ENCODE results near the gene SMARCB1. TPM values are rescaled to one million over a fixed set of nuclear protein-coding genes. Genes with fewer than 3 reads are reported as not detected.

Gene SMARCB1
- total and polyA plus RNA-seq, 2 donors (not counting 3 experiments of a cell fraction or from before 2014, with no cell fraction given): 113 to 148 TPM

GRCh38 chr22:23857606-23858483, 71.1 kb downstream of the SMARCB1 start, which contains the start of gene SLC2A11:
TSS of gene SLC2A11 (plus strand) at chr22:23857875. CDS start at chr22:23858000, 125 bp downstream.
- Histone ChIP-seq H3K9ac (replicated peaks; ENCODE audit: extremely low read depth, insufficient read depth, low read length) (peak within 1 kb of the TSS; percentile 60), H3K9me1 (replicated peaks; ENCODE audit: control insufficient read depth, extremely low read depth, insufficient read depth, low read length) (no peaks in the 10 kb centered on the region), H3K9me3 (replicated peaks; ENCODE audit: control insufficient read depth, insufficient read depth, low read length) (no peaks in the 10 kb centered on the region), H4K20me1 (replicated peaks; ENCODE audit: control insufficient read depth, extremely low read depth, insufficient read depth, low read length) (no peaks in the 10 kb centered on the region), H3K4me3 (replicated peaks in 1 of 3; ENCODE audit: insufficient read depth in 1 of 3, low read depth in 1 of 3, low read length in 3 of 3) (peak within 1 kb of the TSS; percentile 64 to 83 (median 65)), H3K4me2 (ENCODE audit: insufficient read depth, low read length) (peak within 1 kb of the TSS; percentile 96), H3K27me3 (ENCODE audit: control insufficient read depth in 2 of 2, insufficient read depth in 2 of 2, low read length in 2 of 2) (no peaks in the 10 kb centered on the region), H2AFZ (ENCODE audit: low read depth, low read length) (peak within 1 kb of the TSS; percentile 98), H3K36me3 (ENCODE audit: control insufficient read depth in 2 of 2, extremely low read depth in 1 of 2, insufficient read depth in 2 of 2, low read length in 2 of 2) (no peaks in the 10 kb centered on the region), H3K79me2 (ENCODE audit: control insufficient read depth, insufficient read depth, low read length) (no peaks in the 10 kb centered on the region), H3K4me1 (ENCODE audit: control insufficient read depth, extremely low read depth, insufficient read depth, low read length) (peaks cover 15% of the 10 kb centered on the region), H3K27ac (ENCODE audit: insufficient read depth, low read depth, low read length) (no peak within 1 kb of the TSS)
- dilution Hi-C loops (cut with MboI; ENCODE audit: extremely low pct_ligation_motif_present, low sequenced_read_pairs): no loop called here
- no TSS peak for BruUV-seq (replicated peaks)
- DNase-seq (ENCODE audit: low read depth, low spot score): peak; percentile 98
- CTCF ChIA-PET: interaction anchor here (0.6 to 2.9 kb wide), 24 partner anchors 8 to 649 kb away, joined by 3 to 71 read pairs (median 4); partner anchors contain the start of genes MIF and SMARCB1
- intact Hi-C loops (cut with micrococcal nuclease): no loop called here
- peak; percentile 66 for TF ChIP-seq POLR2AphosphoS5 (IDR thresholded peaks at IDR 0.05; ENCODE audit: insufficient read depth, low read depth, low read length)
- TF ChIP-seq EZH2 (IDR thresholded peaks at IDR 0.05; ENCODE audit: borderline replicate concordance, low read depth, low read length, severe bottlenecking): no peak
- TF ChIP-seq JUN (IDR thresholded peaks at IDR 0.05; ENCODE audit: borderline replicate concordance, insufficient read depth, insufficient read length, low read depth): no peak
- TF ChIP-seq, protein P1, sequence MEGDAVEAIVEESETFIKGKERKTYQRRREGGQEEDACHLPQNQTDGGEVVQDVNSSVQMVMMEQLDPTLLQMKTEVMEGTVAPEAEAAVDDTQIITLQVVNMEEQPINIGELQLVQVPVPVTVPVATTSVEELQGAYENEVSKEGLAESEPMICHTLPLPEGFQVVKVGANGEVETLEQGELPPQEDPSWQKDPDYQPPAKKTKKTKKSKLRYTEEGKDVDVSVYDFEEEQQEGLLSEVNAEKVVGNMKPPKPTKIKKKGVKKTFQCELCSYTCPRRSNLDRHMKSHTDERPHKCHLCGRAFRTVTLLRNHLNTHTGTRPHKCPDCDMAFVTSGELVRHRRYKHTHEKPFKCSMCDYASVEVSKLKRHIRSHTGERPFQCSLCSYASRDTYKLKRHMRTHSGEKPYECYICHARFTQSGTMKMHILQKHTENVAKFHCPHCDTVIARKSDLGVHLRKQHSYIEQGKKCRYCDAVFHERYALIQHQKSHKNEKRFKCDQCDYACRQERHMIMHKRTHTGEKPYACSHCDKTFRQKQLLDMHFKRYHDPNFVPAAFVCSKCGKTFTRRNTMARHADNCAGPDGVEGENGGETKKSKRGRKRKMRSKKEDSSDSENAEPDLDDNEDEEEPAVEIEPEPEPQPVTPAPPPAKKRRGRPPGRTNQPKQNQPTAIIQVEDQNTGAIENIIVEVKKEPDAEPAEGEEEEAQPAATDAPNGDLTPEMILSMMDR (IDR thresholded peaks at IDR 0.05; ENCODE audit: extremely low read depth in 1 of 2, insufficient read depth in 1 of 2, low read depth in 1 of 2, low read length in 2 of 2): peak in 1 of 2 donors; percentile 32
- peak; percentile 76 for TF ChIP-seq POLR2A (IDR thresholded peaks at IDR 0.05; ENCODE audit: low read depth, low read length)
- peak; percentile 98 for FAIRE-seq
- POLR2A ChIA-PET: interaction anchor here (0.6 to 1.6 kb wide), 4 partner anchors 30 to 338 kb away, joined by 3 to 5 read pairs (median 4); partner anchors contain the start of gene MIF

Data from endothelial cell of umbilical vein (primary cell).